SK-N-MC (cell line): ENCODE data around the gene MYO9A.
"Not testable (repeated sequence)": the region's sequence is repeated elsewhere in the genome, so short reads cannot be mapped to it uniquely, and the experiment has no call there.

Experiments used
- DNase-seq: peaks from one replicate; pipeline ENCODE4 v3.0.0-alpha.2; 2011; ENCODE audit warnings: low read depth, low spot score
- H3K27ac ChIP-seq: fragments of 200-600 bp; sonication (generic); 2 replicates; pipeline ENCODE4 v1.5.1; 2016; ENCODE audit warnings: mixed run types
- H3K36me3 ChIP-seq: fragments of 200-600 bp; sonication (generic); 2 replicates; pipeline ENCODE4 v1.6.1; 2017; ENCODE audit warnings: antibody characterized with exemption, low read length, mixed read lengths; ENCODE audit not compliant: insufficient read depth
- H3K4me3 ChIP-seq: fragments of 200-600 bp; sonication (generic); 2 replicates; pipeline ENCODE4 v1.5.1; 2016
- H3K9ac ChIP-seq: fragments of 200-600 bp; sonication (generic); 2 replicates; pipeline ENCODE4 v1.8.0; 2017; ENCODE audit warnings: mixed run types, mixed read lengths; ENCODE audit not compliant: insufficient read length
- H3K9me3 ChIP-seq: fragments of 200-600 bp; sonication (generic); 2 replicates; pipeline ENCODE4 v1.6.1; 2017; ENCODE audit warnings: low read depth, mild to moderate bottlenecking, antibody characterized with exemption, low read length, moderate library complexity, mixed read lengths
- EZH2 ChIP-seq: fragments of 200-600 bp; sonication (generic); IDR thresholded peaks from one replicate; pipeline ENCODE4 v1.6.1; 2017; ENCODE audit warnings: antibody characterized with exemption
- FOXP2 ChIP-seq: optimal IDR thresholded peaks from 2 replicates; pipeline ENCODE3; 2011; ENCODE audit warnings: mild to moderate bottlenecking, moderate library complexity; ENCODE audit not compliant: insufficient read depth; ENCODE audit errors: extremely low read length, control extremely low read depth
- POLR2AphosphoS5 ChIP-seq: IDR thresholded peaks from 2 replicates; pipeline ENCODE4 v1.6.1; 2012; ENCODE audit warnings: mild to moderate bottlenecking, low read depth, low read length, borderline replicate concordance

The MYO9A gene

DNA sequence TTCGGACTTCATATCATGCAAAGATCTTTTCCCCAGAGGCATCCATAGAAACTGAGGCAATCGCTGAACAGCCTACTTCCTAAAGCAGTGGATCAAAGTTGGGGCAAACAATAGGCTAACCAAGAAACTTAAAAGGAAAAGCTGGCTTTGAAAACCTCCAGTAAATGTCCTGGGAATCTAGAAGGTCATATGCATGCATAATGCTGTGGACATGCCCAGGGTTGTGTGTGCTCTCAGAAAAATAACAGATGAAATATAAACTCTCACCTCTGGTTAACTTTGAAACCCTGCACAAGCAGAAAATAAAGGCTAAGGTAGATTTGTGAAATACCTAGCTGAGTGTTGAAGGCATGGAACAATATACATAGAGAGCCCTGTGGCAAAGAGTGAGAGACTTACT is 96.3 kb downstream of the MYO9A start:
- Histone ChIP-seq H3K9me3 (peaks cover 3% of the 10 kb centered on the region; the same call in 1 of the 2 replicates), H3K4me3 (no peak overlapping the region), H3K9ac (no peak overlapping the region), H3K36me3 (no peaks in the 10 kb centered on the region), H3K27ac (no peak overlapping the region)
- DNase-seq: no peak
- TF ChIP-seq FOXP2: no peak
- no peak for TF ChIP-seq EZH2
- TF ChIP-seq POLR2AphosphoS5: no peak

DNA sequence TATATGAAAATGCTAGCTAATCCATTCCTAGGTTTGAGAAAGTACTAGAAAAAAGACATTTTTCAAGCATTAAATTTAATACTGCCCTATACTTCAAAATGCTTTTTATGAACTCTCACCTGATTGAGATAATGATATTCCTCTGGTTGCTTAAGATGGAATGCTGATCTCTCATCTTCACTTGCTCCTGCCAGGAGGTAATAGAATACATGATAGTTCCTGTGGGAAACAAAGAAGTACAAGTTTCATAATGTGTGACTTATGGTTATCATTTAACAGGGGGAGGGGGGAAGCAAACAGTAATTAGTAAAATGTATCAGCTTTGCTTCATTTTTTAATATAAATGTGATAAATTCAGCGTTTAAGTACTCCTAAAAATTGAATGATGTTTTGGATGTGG is 97.2 kb downstream of the MYO9A start:
- H3K9ac ChIP-seq: no peak overlapping the region
- H3K9me3 ChIP-seq: peaks cover 3% of the 10 kb centered on the region; the same call in 1 of the 2 replicates
- DNase-seq: no peak
- H3K27ac ChIP-seq: no peak overlapping the region
- H3K36me3 ChIP-seq: no peaks in the 10 kb centered on the region
- H3K4me3 ChIP-seq: no peak overlapping the region
- TF ChIP-seq POLR2AphosphoS5 (no peak), FOXP2 (no peak), EZH2 (no peak)

DNA sequence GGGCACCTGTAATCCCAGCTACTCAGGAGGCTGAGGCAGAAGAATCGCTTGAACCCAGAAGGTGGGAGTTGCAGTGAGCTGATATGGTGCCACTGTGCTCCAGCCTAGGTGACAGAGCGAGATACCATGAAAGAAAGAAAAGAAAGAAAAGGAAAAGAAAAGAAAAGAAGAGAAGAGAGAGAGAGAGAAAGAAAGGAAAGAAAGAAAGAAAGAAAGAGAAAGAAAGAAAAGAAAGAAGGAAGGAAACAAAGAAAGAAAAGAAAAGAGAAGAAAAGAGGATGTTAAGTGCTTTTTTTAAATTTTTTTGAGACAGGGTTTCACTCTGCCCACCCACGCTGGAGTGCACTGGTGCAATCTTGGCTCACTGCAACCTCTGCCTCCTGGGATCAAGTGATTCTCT is 103.4 kb downstream of the MYO9A start:
- H3K36me3 ChIP-seq, H3K27ac ChIP-seq, H3K9me3 ChIP-seq, H3K9ac ChIP-seq, H3K4me3 ChIP-seq, DNase-seq: not testable (repeated sequence)

DNA sequence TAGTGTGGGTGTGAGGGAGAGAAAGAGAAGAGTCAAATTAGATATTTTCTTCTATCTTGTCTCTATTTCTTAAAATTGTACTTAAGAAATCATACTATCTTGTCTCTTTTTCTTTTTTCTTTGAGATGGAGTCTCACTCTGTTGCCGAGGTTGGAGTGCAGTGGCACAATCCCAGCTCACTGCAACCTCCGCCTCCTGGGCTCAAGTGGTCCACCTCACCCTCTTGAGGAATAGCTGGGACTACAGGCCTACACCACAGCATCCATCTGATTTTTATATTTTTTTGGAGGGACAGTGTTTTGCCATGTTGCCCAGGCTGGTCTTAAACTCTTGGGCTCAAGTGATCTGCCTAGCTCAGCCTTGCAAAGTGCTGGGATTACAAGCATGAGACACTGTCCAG is 104.2 kb downstream of the MYO9A start:
- Histone ChIP-seq H3K27ac (no peak overlapping the region), H3K4me3 (no peak overlapping the region), H3K9ac (no peak overlapping the region), H3K36me3 (no peaks in the 10 kb centered on the region), H3K9me3 (no peaks in the 10 kb centered on the region)
- TF ChIP-seq FOXP2: no peak
- no peak for TF ChIP-seq POLR2AphosphoS5
- no peak for TF ChIP-seq EZH2
- DNase-seq: no peak

DNA sequence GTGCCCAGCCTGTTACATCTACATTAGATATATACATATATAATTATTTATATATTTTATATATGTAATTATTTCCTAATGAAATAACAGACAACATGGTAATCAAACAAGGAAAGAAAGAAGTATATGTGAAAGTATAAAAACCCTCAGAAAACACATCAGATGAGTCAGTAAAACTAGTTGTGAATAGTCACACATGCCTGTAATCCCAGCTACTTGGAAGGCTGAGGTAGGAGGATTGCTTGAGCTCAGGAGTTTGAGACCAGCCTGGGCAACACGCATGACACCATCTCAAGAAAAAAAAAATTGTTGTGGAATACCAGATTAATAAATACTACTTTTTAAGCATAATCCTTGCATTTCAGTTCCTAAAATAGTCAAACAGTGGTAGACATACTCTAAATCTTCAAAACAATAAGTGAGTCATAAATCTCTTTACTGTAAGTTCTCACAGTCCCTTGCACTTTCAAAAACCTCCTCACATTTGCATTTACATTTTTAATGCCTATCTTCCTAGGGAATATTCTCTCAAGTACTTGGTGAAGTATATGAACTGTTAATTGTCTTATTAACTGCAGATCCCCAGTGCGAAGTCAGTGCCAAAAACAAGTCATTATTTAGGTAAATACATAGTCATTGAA is 106.5 kb downstream of the MYO9A start:
- no peak for TF ChIP-seq POLR2AphosphoS5
- TF ChIP-seq EZH2: no peak
- no peak for TF ChIP-seq FOXP2
- H3K9ac ChIP-seq: no peak overlapping the region
- no peak for DNase-seq
- no peak overlapping the region for H3K27ac ChIP-seq
- H3K4me3 ChIP-seq: no peak overlapping the region
- H3K9me3 ChIP-seq: no peaks in the 10 kb centered on the region
- H3K36me3 ChIP-seq: no peaks in the 10 kb centered on the region

DNA sequence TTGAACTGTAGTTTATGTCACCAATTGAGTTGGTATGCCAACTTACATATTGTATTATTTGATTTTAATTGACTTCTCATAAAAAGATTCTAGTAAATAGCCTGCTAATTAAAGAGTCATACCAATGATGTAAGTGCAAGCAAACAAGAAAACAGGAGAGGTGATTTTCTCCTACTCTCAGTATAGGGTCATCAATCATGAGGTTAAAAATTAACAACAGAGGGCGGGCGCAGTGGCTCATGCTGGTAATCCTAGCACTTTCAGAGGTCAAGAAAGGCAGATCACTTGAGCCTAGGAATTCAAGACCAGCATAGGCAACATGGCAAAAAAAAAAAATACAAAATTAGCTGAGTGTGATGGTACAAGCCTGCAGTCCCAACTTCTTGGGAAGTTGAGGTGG is 108.7 kb downstream of the MYO9A start:
- no peak overlapping the region for H3K4me3 ChIP-seq
- no peak overlapping the region for H3K9ac ChIP-seq
- no peak for DNase-seq
- H3K9me3 ChIP-seq: no peaks in the 10 kb centered on the region
- TF ChIP-seq POLR2AphosphoS5: no peak
- no peak overlapping the region for H3K27ac ChIP-seq
- H3K36me3 ChIP-seq: no peaks in the 10 kb centered on the region

DNA sequence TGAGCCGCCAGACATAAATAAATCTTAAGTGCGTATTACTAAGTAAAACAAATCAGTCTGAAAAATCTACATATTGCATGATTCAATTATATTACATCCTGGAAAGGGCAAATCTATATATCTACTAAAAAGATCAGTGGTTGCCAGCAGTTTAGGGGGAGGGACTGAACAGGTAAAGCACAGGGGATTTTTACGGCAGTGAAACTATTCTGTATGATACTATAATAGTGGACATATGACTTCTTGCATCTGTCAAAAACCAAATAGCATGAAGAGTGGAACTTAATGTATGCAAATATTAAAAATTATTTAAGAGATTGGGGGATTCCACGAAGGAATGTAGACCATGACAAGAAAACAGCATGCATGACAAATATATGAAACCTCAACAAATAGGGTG is 111.6 kb downstream of the MYO9A start:
- H3K9ac ChIP-seq: no peak overlapping the region
- DNase-seq: no peak
- no peak overlapping the region for H3K27ac ChIP-seq
- TF ChIP-seq POLR2AphosphoS5: no peak
- TF ChIP-seq EZH2: no peak
- TF ChIP-seq FOXP2: no peak
- H3K4me3 ChIP-seq: no peak overlapping the region
- no peaks in the 10 kb centered on the region for H3K9me3 ChIP-seq
- no peaks in the 10 kb centered on the region for H3K36me3 ChIP-seq

DNA sequence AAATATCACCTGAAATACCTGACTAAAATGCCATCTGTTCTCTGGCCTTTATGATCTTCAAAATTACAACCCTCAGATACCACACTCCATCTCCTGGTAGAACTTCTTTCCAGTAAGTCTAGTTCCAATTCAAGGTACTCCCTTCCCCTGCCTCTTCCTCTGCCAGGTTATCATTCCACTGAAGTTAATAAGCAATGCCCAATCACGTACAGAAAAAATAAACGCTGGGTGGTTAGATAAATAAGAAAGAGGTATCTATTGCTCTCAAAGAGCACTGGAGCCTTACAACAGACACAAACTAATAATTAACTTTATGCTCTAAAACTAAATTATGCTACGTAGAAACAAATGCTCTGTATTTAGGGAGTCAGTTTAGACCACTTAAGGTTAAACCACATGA is 112.5 kb downstream of the MYO9A start:
- Histone ChIP-seq H3K9me3 (no peaks in the 10 kb centered on the region), H3K4me3 (no peak overlapping the region), H3K9ac (no peak overlapping the region), H3K36me3 (no peaks in the 10 kb centered on the region), H3K27ac (no peak overlapping the region)
- TF ChIP-seq FOXP2 (no peak), EZH2 (no peak), POLR2AphosphoS5 (no peak)
- no peak for DNase-seq

DNA sequence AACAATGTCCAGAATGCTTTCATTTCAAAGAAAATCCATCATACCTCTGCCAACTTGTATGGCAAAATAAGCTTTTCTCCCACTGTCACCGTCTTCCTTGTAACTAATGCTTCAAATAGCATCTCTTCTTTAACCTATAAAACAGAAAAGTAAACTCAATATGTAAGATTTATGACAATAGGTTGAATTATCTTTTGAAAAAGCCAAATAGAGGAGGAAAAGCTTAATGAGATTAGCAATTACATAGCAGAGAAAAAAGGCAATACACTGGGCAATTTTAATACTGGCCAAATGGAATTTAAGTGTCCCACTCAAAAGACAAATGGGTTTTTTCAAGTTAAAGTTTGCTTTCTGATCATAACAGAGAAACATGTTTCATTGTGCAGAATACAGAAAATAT is 118.1 kb downstream of the MYO9A start:
- Histone ChIP-seq H3K27ac (no peak overlapping the region), H3K9me3 (no peaks in the 10 kb centered on the region), H3K4me3 (no peak overlapping the region), H3K9ac (no peak overlapping the region), H3K36me3 (0 out of 2 replicates have a peak, but pooled peaks cover 2% of the 10 kb centered on the region)
- no peak for TF ChIP-seq POLR2AphosphoS5
- TF ChIP-seq FOXP2: no peak
- DNase-seq: no peak

DNA sequence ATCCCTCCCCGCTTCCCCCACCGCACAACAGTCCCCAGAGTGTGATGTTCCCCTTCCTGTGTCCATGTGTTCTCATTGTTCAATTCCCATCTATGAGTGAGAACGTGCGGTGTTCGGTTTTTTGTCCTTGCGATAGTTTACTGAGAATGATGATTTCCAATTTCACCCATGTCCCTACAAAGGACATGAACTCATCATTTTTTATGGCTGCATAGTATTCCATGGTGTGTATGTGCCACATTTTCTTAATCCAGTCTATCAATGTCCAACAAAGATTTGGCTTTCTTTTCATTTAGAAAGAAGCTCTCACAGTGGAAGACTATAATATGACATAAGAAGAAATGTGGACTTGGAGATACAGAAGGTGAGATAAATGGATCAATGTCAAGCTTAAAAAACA is 119.2 kb downstream of the MYO9A start:
- not testable (repeated sequence) for DNase-seq, H3K27ac ChIP-seq, H3K36me3 ChIP-seq

More for the DNA sequence above, 119.2 kb downstream of the MYO9A start:
- not testable (repeated sequence) for H3K9me3 ChIP-seq, H3K9ac ChIP-seq, H3K4me3 ChIP-seq
